Endothelial cell of umbilical vein (primary cell): ENCODE results near the gene METTL27. TPM values are rescaled to one million over a fixed set of nuclear protein-coding genes. Genes with fewer than 3 reads are reported as not detected.

Source experiments
- BruUV-seq: library from RNA; stranded (reverse); fragments of 400-500 nt; replicated peaks from 2 replicates; lab custom pipeline; 2021; lab: Mats Ljungman, UMichigan
- CTCF ChIA-PET: fragments of 300-600, 350-600 bp; sonication (Branson Sonifier 250); formaldehyde crosslinking; loops from one replicate; lab custom pipeline; 2021; ENCODE audit warnings: antibody characterized with exemption, inconsistent platforms; lab: Charles Lee
- POLR2A ChIA-PET: fragments of 300-600, 350-600 bp; sonication (Branson Sonifier 250); formaldehyde crosslinking; loops from one replicate; lab custom pipeline; 2021; ENCODE audit warnings: antibody characterized with exemption, inconsistent platforms; lab: Charles Lee
- DNase-seq: peaks from one replicate; pipeline ENCODE4 v3.0.0-alpha.2; 2011; ENCODE audit warnings: low read depth, low spot score
- FAIRE-seq: peaks from 2 replicates; lab custom pipeline; 2011; peaks lifted over from hg19 to GRCh38; lab: Jason Lieb, UNC
- H2AFZ ChIP-seq: 2 replicates; pipeline ENCODE4 v1.6.0; 2012; ENCODE audit warnings: low read depth, low read length, control low read depth, inconsistent platforms
- H3K27ac ChIP-seq: 2 replicates; pipeline ENCODE4 v1.5.1; 2011; ENCODE audit warnings: low read depth, mild to moderate bottlenecking, control low read depth, low read length, moderate library complexity; ENCODE audit not compliant: insufficient read depth
- H3K27me3 ChIP-seq, 2 experiments: 2 replicates each; pipeline versions ENCODE4 v1.6.0 to v1.6.1; 2011; ENCODE audit warnings: low read length in 2 of 2, mixed read lengths in 1 of 2; ENCODE audit not compliant: control insufficient read depth in 2 of 2, insufficient read depth in 2 of 2
- H3K36me3 ChIP-seq, 2 experiments: 2 replicates in 1 of 2; 3 replicates in 1 of 2; pipeline ENCODE4 v1.5.1; 2011; ENCODE audit warnings: low read length in 2 of 2, mild to moderate bottlenecking in 1 of 2, moderate library complexity in 1 of 2; ENCODE audit not compliant: control insufficient read depth in 2 of 2, insufficient read depth in 2 of 2; ENCODE audit errors: extremely low read depth in 1 of 2
- H3K4me1 ChIP-seq: 3 replicates; pipeline ENCODE4 v1.5.1; 2011; ENCODE audit warnings: mild to moderate bottlenecking, low read length; ENCODE audit not compliant: control insufficient read depth, insufficient read depth; ENCODE audit errors: extremely low read depth
- H3K4me2 ChIP-seq: 2 replicates; pipeline ENCODE4 v1.6.1; 2011; ENCODE audit warnings: low read length, control low read depth, mixed read lengths; ENCODE audit not compliant: insufficient read depth
- H3K4me3 ChIP-seq, 3 experiments: fragments of 200-600 bp in 1 of 3; sonication (generic), shearing (Covaris generic) in 1 of 3; replicated peaks in 1 of 3; 2 replicates each; pipeline ENCODE4 v1.5.1; 2011 to 2016; ENCODE audit warnings: control low read depth in 3 of 3, low read length in 3 of 3, mild to moderate bottlenecking in 2 of 3, inconsistent platforms in 1 of 3, low read depth in 1 of 3, moderate library complexity in 1 of 3; ENCODE audit not compliant: insufficient read depth in 1 of 3
- H3K79me2 ChIP-seq: 2 replicates; pipeline ENCODE4 v1.6.0; 2012; ENCODE audit warnings: low read length, inconsistent platforms; ENCODE audit not compliant: control insufficient read depth, insufficient read depth
- H3K9ac ChIP-seq: replicated peaks from 2 replicates; pipeline ENCODE3; 2011; ENCODE audit warnings: low read length, control low read depth; ENCODE audit not compliant: insufficient read depth; ENCODE audit errors: extremely low read depth
- H3K9me1 ChIP-seq: replicated peaks from 3 replicates; pipeline ENCODE4 v1.6.0; 2011; ENCODE audit warnings: mild to moderate bottlenecking, low read length; ENCODE audit not compliant: control insufficient read depth, insufficient read depth; ENCODE audit errors: extremely low read depth
- H3K9me3 ChIP-seq: replicated peaks from 2 replicates; pipeline ENCODE4 v1.5.1; 2012; ENCODE audit warnings: low read length, inconsistent platforms; ENCODE audit not compliant: control insufficient read depth, insufficient read depth
- H4K20me1 ChIP-seq: replicated peaks from 2 replicates; pipeline ENCODE3; 2011; ENCODE audit warnings: mild to moderate bottlenecking, low read length; ENCODE audit not compliant: control insufficient read depth, insufficient read depth; ENCODE audit errors: extremely low read depth
- CTCF ChIP-seq, 2 donors: IDR thresholded peaks; 1 replicate in 1 of 2; 2 replicates in 1 of 2; pipeline ENCODE4 v1.5.1; 2011; ENCODE audit warnings: low read length in 2 of 2, mild to moderate bottlenecking in 2 of 2, moderate library complexity in 2 of 2, control low read depth in 1 of 2, inconsistent platforms in 1 of 2, low read depth in 1 of 2; ENCODE audit not compliant: insufficient read depth in 1 of 2; ENCODE audit errors: extremely low read depth in 1 of 2
- EZH2 ChIP-seq: IDR thresholded peaks from 2 replicates; pipeline ENCODE4 v1.6.1; 2012; ENCODE audit warnings: borderline replicate concordance, low read depth, mild to moderate bottlenecking, moderate library complexity, low read length, inconsistent platforms; ENCODE audit not compliant: severe bottlenecking
- FOS ChIP-seq: IDR thresholded peaks from 2 replicates; pipeline ENCODE4 v1.6.1; 2011; ENCODE audit warnings: mild to moderate bottlenecking, low read length, moderate library complexity, borderline replicate concordance; ENCODE audit not compliant: insufficient read depth
- GATA2 ChIP-seq: IDR thresholded peaks from 2 replicates; pipeline ENCODE4 v1.7.0; 2011; ENCODE audit warnings: low read depth, mild to moderate bottlenecking, moderate library complexity, mixed read lengths, low read length; ENCODE audit not compliant: insufficient read length, insufficient read depth
- JUN ChIP-seq: IDR thresholded peaks from 2 replicates; pipeline ENCODE4 v1.6.1; 2011; ENCODE audit warnings: borderline replicate concordance, low read depth; ENCODE audit not compliant: insufficient read length, insufficient read depth
- MAX ChIP-seq: IDR thresholded peaks from 2 replicates; pipeline ENCODE4 v1.6.1; 2011; ENCODE audit not compliant: insufficient read depth, insufficient read length
- MYC ChIP-seq: IDR thresholded peaks from one replicate; pipeline ENCODE4 v1.6.1; 2011; ENCODE audit warnings: mild to moderate bottlenecking, low read depth, low read length
- POLR2A ChIP-seq: IDR thresholded peaks from 2 replicates; pipeline ENCODE4 v1.6.1; 2012; ENCODE audit warnings: low read depth, mild to moderate bottlenecking, control low read depth, low read length
- POLR2AphosphoS5 ChIP-seq: IDR thresholded peaks from 2 replicates; pipeline ENCODE4 v1.6.1; 2012; ENCODE audit warnings: low read depth, mild to moderate bottlenecking, control low read depth, low read length, moderate library complexity; ENCODE audit not compliant: insufficient read depth
- dilution Hi-C: fragments of 300-500 bp; cut with MboI; formaldehyde crosslinking; loops from one replicate; pipeline ENCODE4 v1.15.0; 2019; ENCODE audit warnings: low sequenced_read_pairs; ENCODE audit not compliant: extremely low pct_ligation_motif_present
- intact Hi-C: fragments of 100-400 bp; cut with micrococcal nuclease; formaldehyde crosslinking; loops from one replicate; pipeline ENCODE4 v1.10.0; 2022
- polyA plus RNA-seq, 4 experiments: library from polyadenylated mRNA; depleted of rRNA in 3 of 4; stranded (reverse) in 3 of 4; unstranded in 1 of 4; fragments of >200 nt; gene quantifications; 2 replicates each; pipeline versions ENCODE4 v1.2.1 to v1.2.3, GENCODE V29; 2011 to 2012; ENCODE audit warnings: missing spikeins in 1 of 4
- total RNA-seq: library from RNA; stranded (reverse); gene quantifications from 2 replicates; pipeline ENCODE4 v1.2.3, GENCODE V29; 2021

The METTL27 gene
- total and polyA plus RNA-seq, 2 donors (not counting 3 experiments of a cell fraction or from before 2014, with no cell fraction given): 6.9 to 10.8 TPM

- Histone ChIP-seq H3K27ac (no peak overlapping the region), H3K9me3 (no peaks in the 10 kb centered on the region), H3K36me3 (no peaks in the 10 kb centered on the region), H4K20me1 (no peaks in the 10 kb centered on the region), H3K9me1 (no peaks in the 10 kb centered on the region), H2AFZ (no peak overlapping the region), H3K27me3 (no peaks in the 10 kb centered on the region), H3K4me2 (no peak overlapping the region), H3K9ac (no peak overlapping the region), H3K4me1 (peaks cover 2% of the 10 kb centered on the region), H3K79me2 (no peaks in the 10 kb centered on the region), H3K4me3 (no peak overlapping the region)
- no peak for TF ChIP-seq MYC
- no peak for TF ChIP-seq EZH2
- TF ChIP-seq JUN: no peak
- TF ChIP-seq POLR2A: no peak
- TF ChIP-seq FOS: no peak
- TF ChIP-seq GATA2: no peak
- no peak for TF ChIP-seq CTCF (IDR thresholded peaks at IDR 0.05; ENCODE audit: extremely low read depth in 1 of 2, insufficient read depth in 1 of 2, low read depth in 1 of 2, low read length in 2 of 2)
- TF ChIP-seq MAX: no peak
- TF ChIP-seq POLR2AphosphoS5: no peak
- intact Hi-C loops: no loop called here
- dilution Hi-C loops: no loop called here
- no TSS peak for BruUV-seq
- POLR2A ChIA-PET: interaction anchor here (1.1 kb wide), 1 partner anchor 67 kb away, joined by 3 read pairs; no protein-coding TSS in a partner anchor
- CTCF ChIA-PET: interaction anchor here (1.7 kb wide), 1 partner anchor 17 kb away, joined by 4 read pairs; no protein-coding TSS in a partner anchor
- FAIRE-seq (no peak), DNase-seq (no peak)
These were observed 1.5 kb downstream of the METTL27 start for GRCh38 chr7:73840715-73841379.
